ENCODE results near the gene CUL4A.

The CUL4A gene

DNA sequence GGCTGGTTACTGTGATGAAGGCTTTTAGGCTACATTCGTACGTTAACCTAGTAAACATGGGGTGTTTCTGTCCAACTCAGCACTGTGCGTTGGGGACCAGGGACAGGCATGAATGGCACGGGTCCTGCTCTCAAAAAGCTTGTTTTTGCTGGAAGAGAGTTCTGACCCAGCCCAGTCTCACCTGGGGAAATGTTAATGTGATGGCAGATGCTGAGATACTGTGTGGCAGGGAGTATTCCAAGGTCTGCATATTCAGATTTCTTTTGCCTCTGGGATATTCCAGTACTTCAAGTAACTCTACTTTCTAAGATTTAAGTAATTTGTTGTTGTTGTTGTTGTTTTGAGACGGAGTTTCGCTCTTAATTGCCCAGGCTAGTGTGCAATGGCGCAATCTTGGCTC, 13.7 kb downstream of the CUL4A start:
- Histone ChIP-seq H3K4me2 (ENCODE audit: low read depth, low read length) (no peak overlapping the region), H4K20me1 (ENCODE audit: insufficient read depth, low read length) (peaks cover 6% of the 10 kb centered on the region; the same call in 1 of the 2 replicates), H3K27ac (ENCODE audit: low read length) (no peak overlapping the region), H3K79me2 (ENCODE audit: low read length) (peaks cover 89% of the 10 kb centered on the region), H3K9me3 (replicated peaks; ENCODE audit: insufficient read depth, low read length) (no peaks in the 10 kb centered on the region), H3K36me3 (replicated peaks; ENCODE audit: insufficient read depth, low read length) (peaks cover 3% of the 10 kb centered on the region), H3K9me2 (replicated peaks; ENCODE audit: insufficient read depth, low read length) (no peaks in the 10 kb centered on the region), H3K9ac (ENCODE audit: low read length) (no peak overlapping the region), H3K4me3 (ENCODE audit: low read length) (no peak overlapping the region), H3F3A (ENCODE audit: insufficient read depth, low read length) (no peaks in the 10 kb centered on the region), H3K27me3 (replicated peaks; ENCODE audit: insufficient read depth, low read length) (no peaks in the 10 kb centered on the region), H2AFZ (ENCODE audit: low read length) (no peak overlapping the region), H3K4me1 (ENCODE audit: low read length) (no peaks in the 10 kb centered on the region)
- TF ChIP-seq EZH2phosphoT487 (IDR thresholded peaks at IDR 0.05; ENCODE audit: low read length) (no peak), EZH2 (optimal IDR thresholded peaks at IDR 0.05; ENCODE audit: low read depth, low read length) (no peak)
- TF ChIP-seq, protein P1, sequence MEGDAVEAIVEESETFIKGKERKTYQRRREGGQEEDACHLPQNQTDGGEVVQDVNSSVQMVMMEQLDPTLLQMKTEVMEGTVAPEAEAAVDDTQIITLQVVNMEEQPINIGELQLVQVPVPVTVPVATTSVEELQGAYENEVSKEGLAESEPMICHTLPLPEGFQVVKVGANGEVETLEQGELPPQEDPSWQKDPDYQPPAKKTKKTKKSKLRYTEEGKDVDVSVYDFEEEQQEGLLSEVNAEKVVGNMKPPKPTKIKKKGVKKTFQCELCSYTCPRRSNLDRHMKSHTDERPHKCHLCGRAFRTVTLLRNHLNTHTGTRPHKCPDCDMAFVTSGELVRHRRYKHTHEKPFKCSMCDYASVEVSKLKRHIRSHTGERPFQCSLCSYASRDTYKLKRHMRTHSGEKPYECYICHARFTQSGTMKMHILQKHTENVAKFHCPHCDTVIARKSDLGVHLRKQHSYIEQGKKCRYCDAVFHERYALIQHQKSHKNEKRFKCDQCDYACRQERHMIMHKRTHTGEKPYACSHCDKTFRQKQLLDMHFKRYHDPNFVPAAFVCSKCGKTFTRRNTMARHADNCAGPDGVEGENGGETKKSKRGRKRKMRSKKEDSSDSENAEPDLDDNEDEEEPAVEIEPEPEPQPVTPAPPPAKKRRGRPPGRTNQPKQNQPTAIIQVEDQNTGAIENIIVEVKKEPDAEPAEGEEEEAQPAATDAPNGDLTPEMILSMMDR (IDR thresholded peaks at IDR 0.05; ENCODE audit: low read length), result no peak
- DNase-seq, result no peak

DNA sequence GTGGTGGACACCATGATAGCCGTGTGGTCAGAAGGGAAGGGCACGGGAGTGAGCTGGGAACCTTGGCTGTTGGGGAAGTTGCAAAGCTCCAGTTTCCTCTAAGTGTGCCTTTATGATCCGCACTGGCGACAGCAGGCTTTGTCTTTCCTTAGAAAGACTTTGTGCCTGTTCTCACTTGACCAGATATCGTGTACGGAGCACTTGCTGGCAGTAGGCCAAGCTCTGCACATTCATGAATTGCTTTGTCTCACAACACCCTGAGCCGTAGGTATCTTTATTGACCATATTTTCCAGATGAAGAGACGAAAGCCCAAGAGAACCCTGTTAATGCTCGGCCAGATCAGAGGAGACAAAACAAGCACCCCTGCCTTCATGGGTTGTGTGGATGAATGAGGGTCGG, 15.1 kb downstream of the CUL4A start:
- no peak overlapping the region for H3K4me2 ChIP-seq (ENCODE audit: low read depth, low read length)
- H3K27me3 ChIP-seq (replicated peaks; ENCODE audit: insufficient read depth, low read length), result no peaks in the 10 kb centered on the region
- H3K9ac ChIP-seq (ENCODE audit: low read length), result no peak overlapping the region
- no peaks in the 10 kb centered on the region for H3K4me1 ChIP-seq (ENCODE audit: low read length)
- H3K79me2 ChIP-seq (ENCODE audit: low read length), result peaks cover 76% of the 10 kb centered on the region
- H3F3A ChIP-seq (ENCODE audit: insufficient read depth, low read length), result no peaks in the 10 kb centered on the region
- H2AFZ ChIP-seq (ENCODE audit: low read length), result no peak overlapping the region
- no peak overlapping the region for H3K27ac ChIP-seq (ENCODE audit: low read length)
- peaks cover 3% of the 10 kb centered on the region for H3K36me3 ChIP-seq (replicated peaks; ENCODE audit: insufficient read depth, low read length)
- TF ChIP-seq EZH2phosphoT487 (IDR thresholded peaks at IDR 0.05; ENCODE audit: low read length) (no peak), EZH2 (optimal IDR thresholded peaks at IDR 0.05; ENCODE audit: low read depth, low read length) (no peak)
- TF ChIP-seq, protein P1 (IDR thresholded peaks at IDR 0.05; ENCODE audit: low read length), result no peak
- H4K20me1 ChIP-seq (ENCODE audit: insufficient read depth, low read length), result no peaks in the 10 kb centered on the region
- no peak overlapping the region for H3K4me3 ChIP-seq (ENCODE audit: low read length)
- DNase-seq, result no peak
- no peaks in the 10 kb centered on the region for H3K9me2 ChIP-seq (replicated peaks; ENCODE audit: insufficient read depth, low read length)
- H3K9me3 ChIP-seq (replicated peaks; ENCODE audit: insufficient read depth, low read length), result no peaks in the 10 kb centered on the region

DNA sequence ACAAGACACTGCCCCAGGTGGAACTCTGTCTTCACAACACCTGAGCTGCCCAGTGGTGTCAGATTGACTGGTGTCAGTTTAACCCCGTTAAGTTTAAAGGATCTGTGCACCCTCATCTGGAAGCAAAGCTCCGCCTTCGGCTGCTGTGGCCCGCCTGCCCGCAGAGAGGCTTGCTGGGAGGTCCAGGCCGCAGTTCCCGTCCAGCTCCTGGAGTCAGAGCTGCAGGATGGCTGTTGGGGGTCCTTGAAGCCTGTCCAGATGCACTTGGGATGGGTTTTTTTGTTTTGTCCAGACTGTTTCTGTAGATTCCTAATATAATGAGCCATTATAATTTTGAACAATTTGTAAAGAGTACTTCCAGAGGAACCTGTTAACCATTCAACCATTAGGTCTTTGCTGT, 16.1 kb downstream of the CUL4A start:
- H4K20me1 ChIP-seq (ENCODE audit: insufficient read depth, low read length), result no peaks in the 10 kb centered on the region
- no peak overlapping the region for H3K9ac ChIP-seq (ENCODE audit: low read length)
- peaks cover 3% of the 10 kb centered on the region; the same call in 1 of the 2 replicates for H3K36me3 ChIP-seq (replicated peaks; ENCODE audit: insufficient read depth, low read length)
- no peaks in the 10 kb centered on the region for H3K4me1 ChIP-seq (ENCODE audit: low read length)
- no peaks in the 10 kb centered on the region for H3K9me3 ChIP-seq (replicated peaks; ENCODE audit: insufficient read depth, low read length)
- no peak overlapping the region for H2AFZ ChIP-seq (ENCODE audit: low read length)
- no peak overlapping the region for H3K27ac ChIP-seq (ENCODE audit: low read length)
- no peak overlapping the region for H3K4me2 ChIP-seq (ENCODE audit: low read depth, low read length)
- H3K9me2 ChIP-seq (replicated peaks; ENCODE audit: insufficient read depth, low read length), result no peaks in the 10 kb centered on the region
- H3F3A ChIP-seq (ENCODE audit: insufficient read depth, low read length), result no peaks in the 10 kb centered on the region
- no peak for DNase-seq
- no peak for TF ChIP-seq EZH2phosphoT487 (IDR thresholded peaks at IDR 0.05; ENCODE audit: low read length)
- TF ChIP-seq, protein P1 (IDR thresholded peaks at IDR 0.05; ENCODE audit: low read length), result no peak
- no peak for TF ChIP-seq EZH2 (optimal IDR thresholded peaks at IDR 0.05; ENCODE audit: low read depth, low read length)
- peaks cover 66% of the 10 kb centered on the region for H3K79me2 ChIP-seq (ENCODE audit: low read length)
- H3K27me3 ChIP-seq (replicated peaks; ENCODE audit: insufficient read depth, low read length), result no peaks in the 10 kb centered on the region
- no peak overlapping the region for H3K4me3 ChIP-seq (ENCODE audit: low read length)

Measured in MM.1S (cell line).